GM19372 (cell line): ENCODE results near the gene MASP2.
"Not testable (repeated sequence)": the region's sequence is repeated elsewhere in the genome, so short reads cannot be mapped to it uniquely, and the experiment has no call there.

Experiments used
- ATAC-seq: cut with Tn5 transposase; IDR thresholded peaks from one replicate; pipeline ENCODE4 v1.9.1; 2021; ENCODE audit warnings: mild to moderate bottlenecking, low read depth, moderate library complexity; ENCODE audit not compliant: unreplicated experiment

Gene MASP2

DNA sequence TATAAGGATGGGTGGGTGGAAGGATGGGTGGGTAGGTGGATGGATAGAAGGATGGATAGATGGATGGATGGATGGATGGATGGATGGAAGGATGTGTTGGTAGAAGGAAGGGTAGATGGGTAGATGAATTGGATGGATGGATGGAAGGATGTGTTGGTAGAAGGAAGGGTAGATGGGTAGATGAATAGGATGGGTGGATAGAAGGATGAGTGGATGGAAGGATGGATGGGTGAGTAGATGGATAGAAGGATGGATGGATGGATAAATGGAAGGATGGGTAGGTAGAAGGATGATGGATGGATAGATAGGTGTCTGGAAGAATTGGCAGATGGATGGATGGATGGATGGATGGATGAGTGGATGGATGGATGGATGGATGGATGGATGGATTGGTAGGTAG lies 6.0 kb downstream of the MASP2 start:
- ATAC-seq, result no peak

GRCh38 chr1:11040105-11040429 lies 7.0 kb downstream of the MASP2 start:
- ATAC-seq, result not testable (repeated sequence)

- ATAC-seq, result no peak
These were observed 7.5 kb downstream of the MASP2 start for GRCh38 chr1:11039351-11040104.

- no peak for ATAC-seq
These were observed 9.3 kb downstream of the MASP2 start for GRCh38 chr1:11037740-11038182.

- ATAC-seq, result not testable (repeated sequence)
These were observed 9.9 kb downstream of the MASP2 start for GRCh38 chr1:11037019-11037739.

GRCh38 chr1:11031624-11032262 lies 15.3 kb downstream of the MASP2 start:
- no peak for ATAC-seq

DNA sequence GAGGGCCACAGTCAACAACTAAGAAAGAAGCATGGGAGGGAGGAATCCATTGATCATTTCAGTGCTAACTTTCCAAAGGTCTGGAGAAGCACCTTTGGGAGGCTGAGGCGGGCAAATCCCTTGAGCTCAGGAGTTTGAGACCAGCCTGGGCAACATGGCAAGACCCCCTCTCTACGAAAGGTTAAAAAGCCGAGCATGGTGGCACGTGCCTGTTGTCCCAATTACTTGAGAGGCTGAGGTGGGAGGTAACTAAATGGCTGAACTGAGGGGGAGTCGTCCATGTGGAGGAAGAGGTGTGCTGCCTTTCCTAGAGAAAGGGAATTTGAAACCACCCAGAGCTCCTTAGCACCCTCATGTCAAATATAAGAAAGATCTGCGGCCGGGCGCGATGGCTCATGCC lies 16.2 kb downstream of the MASP2 start:
- no peak for ATAC-seq

GRCh38 chr1:11028018-11028417 lies 19.0 kb downstream of the MASP2 start:
- ATAC-seq, result no peak

DNA sequence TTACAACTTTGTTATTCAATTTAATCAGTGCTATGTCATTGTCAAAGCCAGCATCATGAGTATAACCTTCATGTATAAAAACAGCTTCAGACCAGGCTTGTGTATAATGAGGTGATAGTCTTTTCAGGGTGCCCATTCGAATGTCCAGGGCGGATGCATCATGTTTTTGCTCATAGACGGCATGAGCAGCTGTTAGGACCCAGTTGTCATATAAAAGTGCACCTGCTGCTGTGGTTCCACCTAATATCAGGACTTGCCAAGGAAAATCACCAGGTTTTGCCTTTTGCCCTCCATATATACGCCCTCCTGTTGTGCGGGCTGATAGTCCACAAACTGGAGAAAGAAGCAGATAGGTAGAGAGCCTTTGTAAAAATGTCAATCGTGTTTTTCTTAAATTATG lies 19.7 kb downstream of the MASP2 start:
- ATAC-seq, result no peak

DNA sequence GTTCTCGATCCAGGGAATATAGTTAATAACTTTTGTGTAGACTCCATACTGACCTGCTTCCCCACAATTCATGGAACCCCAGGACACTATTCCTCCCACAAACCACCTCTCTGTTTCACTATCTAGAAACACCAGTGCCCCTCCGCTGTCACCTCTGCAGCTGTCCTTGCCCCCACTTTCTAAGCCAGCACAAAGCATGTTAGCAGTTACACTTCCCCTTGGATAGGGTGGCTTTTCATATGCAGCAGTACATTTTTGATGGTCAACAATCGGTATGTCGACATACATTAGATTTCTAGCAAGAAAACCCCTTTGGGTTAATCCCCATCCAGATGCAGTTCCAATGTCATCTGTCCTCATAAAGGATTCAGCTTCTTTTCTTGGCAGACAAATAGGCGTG lies 20.1 kb downstream of the MASP2 start:
- ATAC-seq, result no peak

GRCh38 chr1:11026052-11026451 lies 21.0 kb downstream of the MASP2 start:
- no peak for ATAC-seq

DNA sequence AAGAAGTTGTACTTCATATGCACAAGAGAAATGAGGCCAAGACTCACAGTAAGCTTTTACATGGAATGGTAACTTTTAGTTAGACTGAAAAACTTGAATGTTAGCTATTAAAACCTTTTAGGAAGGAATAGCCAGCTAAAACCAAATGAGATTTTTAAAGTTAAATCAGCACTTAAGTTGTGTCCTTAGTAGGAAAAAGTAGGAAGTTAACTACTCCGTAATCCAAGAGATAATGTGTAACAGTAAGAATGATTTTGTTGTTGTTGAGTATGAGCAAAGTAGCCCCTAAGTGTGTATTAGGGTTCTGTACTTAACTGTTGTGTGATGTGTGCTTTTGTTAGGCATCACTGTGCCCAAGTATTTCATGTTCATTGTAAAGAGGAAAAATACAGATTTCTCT lies 21.4 kb downstream of the MASP2 start:
- no peak for ATAC-seq

DNA sequence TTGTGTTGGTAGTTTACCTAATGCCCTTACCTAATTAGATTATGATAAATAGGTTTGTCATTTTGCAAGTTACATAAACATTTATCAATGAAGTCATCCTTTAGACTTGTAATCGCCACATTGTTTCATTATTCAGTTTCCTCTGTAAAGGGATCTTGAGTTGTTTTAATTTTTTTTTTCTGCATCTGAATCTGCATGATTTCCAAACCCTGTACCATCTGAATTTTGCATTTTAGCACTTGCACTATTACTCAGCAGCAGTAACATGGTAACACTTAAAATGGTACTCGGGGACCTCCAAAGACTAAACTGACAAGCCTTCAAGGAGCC lies 22.2 kb downstream of the MASP2 start:
- ATAC-seq, result no peak

DNA sequence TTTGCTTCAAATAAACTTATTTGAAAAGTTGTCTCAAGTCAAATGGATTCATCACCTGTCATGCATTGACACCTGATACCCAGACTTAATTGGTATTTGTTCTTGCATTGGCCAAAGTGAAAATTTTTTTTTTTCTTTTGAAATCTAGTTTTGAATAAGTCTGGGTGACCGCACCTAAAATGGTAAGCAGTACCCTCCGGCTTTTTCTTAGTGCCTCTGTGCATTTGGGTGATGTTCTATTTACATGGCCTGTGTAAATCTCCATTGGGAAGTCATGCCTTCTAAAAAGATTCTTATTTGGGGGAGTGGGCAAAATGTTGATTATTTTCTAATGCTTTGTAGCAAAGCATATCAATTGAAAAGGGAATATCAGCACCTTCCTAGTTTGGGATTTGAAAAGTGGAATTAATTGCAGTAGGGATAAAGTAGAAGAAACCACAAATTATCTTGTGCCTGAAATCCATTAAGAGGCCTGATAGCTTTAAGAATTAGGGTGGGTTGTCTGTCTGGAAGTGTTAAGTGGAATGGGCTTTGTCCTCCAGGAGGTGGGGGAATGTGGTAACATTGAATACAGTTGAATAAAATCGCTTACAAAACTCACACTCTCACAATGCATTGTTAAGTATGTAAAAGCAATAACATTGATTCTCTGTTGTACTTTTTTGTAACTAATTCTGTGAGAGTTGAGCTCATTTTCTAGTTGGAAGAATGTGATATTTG lies 22.7 kb downstream of the MASP2 start:
- no peak for ATAC-seq

GRCh38 chr1:11023201-11023600 lies 23.8 kb downstream of the MASP2 start:
- ATAC-seq, result no peak

- no peak for ATAC-seq
These were observed 27.1 kb downstream of the MASP2 start for GRCh38 chr1:11019971-11020370.

GRCh38 chr1:11019358-11019757 lies 27.7 kb downstream of the MASP2 start:
- ATAC-seq, result not testable (repeated sequence)

- ATAC-seq, result no peak
These were observed 33.9 kb downstream of the MASP2 start for GRCh38 chr1:11013160-11013531.

- ATAC-seq, result peak; percentile 91
These were observed 34.5 kb downstream of the MASP2 start, which contains the start of gene TARDBP for GRCh38 chr1:11012260-11013159. TSS of gene TARDBP (plus strand) at chr1:11012654. CDS start at chr1:11013728, 1,074 bp downstream.

DNA sequence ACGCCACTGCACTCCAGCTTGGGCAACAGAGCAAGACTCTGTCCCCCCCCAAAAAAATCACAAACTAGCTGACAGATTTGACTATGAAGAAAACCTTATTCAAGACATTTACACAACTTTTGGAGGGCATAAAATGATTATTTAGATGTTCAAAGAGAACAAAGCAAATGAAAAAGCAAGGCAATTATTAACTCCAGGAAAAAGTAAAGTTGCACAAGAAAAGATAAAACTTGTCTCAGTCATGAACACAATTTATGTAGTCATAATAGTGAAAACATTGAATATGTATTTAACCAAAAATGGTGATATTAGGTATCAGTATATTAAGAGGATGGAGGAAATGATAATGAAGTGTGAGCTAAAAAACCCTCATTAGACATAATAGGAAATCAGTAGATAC lies 46.5 kb downstream of the MASP2 start:
- ATAC-seq, result no peak
